SU-DHL-6 (cell line): Measurements from ENCODE around the gene UBR3.

Experiments
- EZH2phosphoT487 ChIP-seq: fragments of 200-600 bp; sonication (generic), shearing (Covaris generic); conservative IDR thresholded peaks from 2 replicates; pipeline ENCODE4 v1.6.1; 2018; ENCODE audit warnings: mild to moderate bottlenecking, antibody characterized with exemption, low read length, moderate library complexity, mixed read lengths
- TF ChIP-seq, protein P1 (sequence below): fragments of 200-600 bp; sonication (generic); IDR thresholded peaks from one replicate; pipeline ENCODE4 v1.5.1; 2017; ENCODE audit warnings: antibody characterized with exemption, mild to moderate bottlenecking, low read length, moderate library complexity; ENCODE audit not compliant: insufficient read depth, poor library complexity, severe bottlenecking

DNA sequence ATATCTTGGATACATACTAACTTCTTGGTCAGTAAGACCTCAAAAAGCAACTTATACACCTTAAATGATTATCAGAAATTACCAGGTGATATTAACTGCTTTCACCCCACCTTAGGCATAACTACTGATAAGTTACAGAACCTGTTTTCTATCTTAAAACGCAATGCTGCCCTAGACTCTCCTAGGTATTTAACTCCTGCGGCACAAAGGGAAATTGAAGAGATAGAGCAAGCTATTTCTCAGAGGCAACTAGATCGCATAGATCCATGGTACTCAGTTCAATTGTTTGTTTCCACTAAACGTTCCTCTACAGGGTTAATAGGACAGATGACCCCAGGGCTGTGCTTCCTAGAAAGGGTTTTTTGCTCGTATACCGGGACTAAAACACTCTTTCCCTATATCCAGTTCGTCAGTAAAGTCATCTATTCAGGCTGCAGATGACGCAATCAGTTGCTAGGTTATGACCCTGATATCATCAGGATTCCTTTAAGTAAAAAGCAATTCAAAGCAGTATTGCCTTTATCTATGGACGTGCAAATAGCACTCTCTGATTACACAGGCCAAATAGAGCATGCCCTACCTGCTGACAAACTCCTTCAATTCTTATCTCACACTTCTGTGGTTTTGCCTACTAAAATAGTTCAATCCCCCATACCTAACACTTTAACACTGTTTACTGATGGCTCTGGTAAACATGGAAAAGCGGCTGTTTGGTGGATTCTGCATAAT is 288.4 kb downstream of the UBR3 start:
- TF ChIP-seq, protein P1, sequence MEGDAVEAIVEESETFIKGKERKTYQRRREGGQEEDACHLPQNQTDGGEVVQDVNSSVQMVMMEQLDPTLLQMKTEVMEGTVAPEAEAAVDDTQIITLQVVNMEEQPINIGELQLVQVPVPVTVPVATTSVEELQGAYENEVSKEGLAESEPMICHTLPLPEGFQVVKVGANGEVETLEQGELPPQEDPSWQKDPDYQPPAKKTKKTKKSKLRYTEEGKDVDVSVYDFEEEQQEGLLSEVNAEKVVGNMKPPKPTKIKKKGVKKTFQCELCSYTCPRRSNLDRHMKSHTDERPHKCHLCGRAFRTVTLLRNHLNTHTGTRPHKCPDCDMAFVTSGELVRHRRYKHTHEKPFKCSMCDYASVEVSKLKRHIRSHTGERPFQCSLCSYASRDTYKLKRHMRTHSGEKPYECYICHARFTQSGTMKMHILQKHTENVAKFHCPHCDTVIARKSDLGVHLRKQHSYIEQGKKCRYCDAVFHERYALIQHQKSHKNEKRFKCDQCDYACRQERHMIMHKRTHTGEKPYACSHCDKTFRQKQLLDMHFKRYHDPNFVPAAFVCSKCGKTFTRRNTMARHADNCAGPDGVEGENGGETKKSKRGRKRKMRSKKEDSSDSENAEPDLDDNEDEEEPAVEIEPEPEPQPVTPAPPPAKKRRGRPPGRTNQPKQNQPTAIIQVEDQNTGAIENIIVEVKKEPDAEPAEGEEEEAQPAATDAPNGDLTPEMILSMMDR: no peak
- no peak for TF ChIP-seq EZH2phosphoT487
